Sigmoid colon (tissue), 7 donors: Measurements from ENCODE around the gene ACY1. TPM values are rescaled to one million over a fixed set of nuclear protein-coding genes. Genes with fewer than 3 reads are reported as not detected.
A peak's percentile ranks its signal among the peaks of the same experiment; 100 is the strongest.

Experiments used
- DNase-seq: peaks from one replicate; pipeline ENCODE4 v3.0.0-alpha.2; 2019
- H3K27ac ChIP-seq, 4 donors: fragments of 200-600 bp; sonication (generic); one replicate each; pipeline ENCODE4 v1.5.1; 2016 to 2019; ENCODE audit warnings: mild to moderate bottlenecking in 1 of 4
- H3K27me3 ChIP-seq, 3 donors: fragments of 200-600 bp; sonication (generic); one replicate each; pipeline ENCODE4 v1.5.1; 2019; ENCODE audit warnings: mild to moderate bottlenecking in 1 of 3
- H3K36me3 ChIP-seq, 4 donors: fragments of 200-600 bp; sonication (generic); one replicate each; pipeline ENCODE4 v1.5.1; 2016 to 2019
- H3K4me1 ChIP-seq, 4 donors: fragments of 200-600 bp; sonication (generic); one replicate each; pipeline ENCODE4 v1.5.1; 2017 to 2019
- H3K4me3 ChIP-seq, 4 donors: fragments of 200-600 bp; sonication (generic); one replicate each; pipeline ENCODE4 v1.5.1; 2017 to 2019; ENCODE audit warnings: mild to moderate bottlenecking in 2 of 4, moderate library complexity in 1 of 4
- H3K9me3 ChIP-seq, 4 donors: fragments of 200-600 bp in 3 of 4; sonication (generic) in 3 of 4; one replicate each; pipeline versions ENCODE4 v1.5.1 to v1.6.1; 2013 to 2019
- EP300 ChIP-seq, 4 donors: sonication (generic); formaldehyde crosslinking; IDR thresholded peaks; one replicate each; pipeline ENCODE4 v1.6.1; 2017; ENCODE audit warnings: antibody characterized with exemption in 4 of 4
- POLR2A ChIP-seq, 2 donors: fragments of 450-650 bp; IDR thresholded peaks; one replicate each; pipeline ENCODE4 v1.6.1; 2016; ENCODE audit warnings: antibody characterized with exemption in 2 of 2, mild to moderate bottlenecking in 2 of 2, moderate library complexity in 2 of 2
- POLR2AphosphoS5 ChIP-seq, 4 donors: sonication (generic); formaldehyde crosslinking; IDR thresholded peaks; one replicate each; pipeline ENCODE4 v1.6.1; 2017; ENCODE audit warnings: antibody characterized with exemption in 4 of 4
- WGBS, 2 donors: extraction: QIAGEN DNeasy Blood & Tissue Kit; methylation state at CpG; one replicate each; pipeline ENCODE4 v1.1.7; 2013; 5-methylcytosine and 5-hydroxymethylcytosine counted together
- intact Hi-C: fragments of 100-400 bp; cut with DNase I; formaldehyde crosslinking; loops from one replicate; pipeline ENCODE4 v1.15.1; 2023
- polyA plus RNA-seq, 3 donors: library from polyadenylated mRNA; stranded (reverse); fragments of 200-250 nt; gene quantifications; one replicate each; pipeline ENCODE4 v1.2.3, GENCODE V29; 2013
- total RNA-seq, 4 donors: library from RNA; depleted of rRNA; stranded (reverse); fragments of >200 nt; gene quantifications; one replicate each; pipeline ENCODE4 v1.1.0, GENCODE V29; 2016
- TF ChIP-seq, protein P1 (sequence below), 4 experiments: fragments of 450-650 bp in 3 of 4; fragments of 200-600 bp in 1 of 4; IDR thresholded peaks; one replicate each; pipeline ENCODE4 v1.5.1; 2016 to 2019; ENCODE audit warnings: antibody characterized with exemption in 4 of 4, mild to moderate bottlenecking in 3 of 4, moderate library complexity in 2 of 4
- donor health status: healthy with polysubstance abuse.
- donor health status: Bipolar disorder and iron deficiency.
- donor health status: healthy.

ACY1 gene
- total and polyA plus RNA-seq, 7 donors: 1.4 to 279 (median 25.3) TPM

DNA sequence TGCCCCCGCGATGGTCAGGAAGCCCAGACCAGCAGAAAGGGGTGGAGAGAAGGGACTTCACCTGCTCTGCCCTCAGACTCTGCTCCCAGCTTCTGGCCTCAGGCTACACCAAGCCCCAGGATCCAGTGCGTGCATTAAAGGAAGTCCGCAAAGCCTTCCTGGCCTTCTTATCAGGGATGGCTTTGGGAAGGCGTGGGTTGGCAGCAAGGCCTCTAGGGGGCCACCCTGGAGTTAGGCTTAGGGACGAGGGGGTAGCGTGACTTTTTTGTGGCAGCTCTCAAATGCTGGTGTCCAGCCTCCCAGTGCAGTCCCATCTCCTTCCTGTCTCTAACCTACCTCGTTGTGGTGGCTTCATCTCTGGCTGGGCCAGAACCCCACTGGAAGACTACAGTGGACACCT, 31.3 kb downstream of the ACY1 start:
- DNase-seq: no peak
- intact Hi-C loops: no loop called here
- Histone ChIP-seq H3K36me3 (no peaks in the 10 kb centered on the region), H3K4me1 (peaks cover 0 to 2% (median 0%) of the 10 kb centered on the region in 4 donors), H3K27ac (no peak overlapping the region), H3K9me3 (no peaks in the 10 kb centered on the region), H3K4me3 (no peak overlapping the region), H3K27me3 (no peaks in the 10 kb centered on the region)
- TF ChIP-seq EP300 (IDR thresholded peaks at IDR 0.05): no peak
- TF ChIP-seq, protein P1, sequence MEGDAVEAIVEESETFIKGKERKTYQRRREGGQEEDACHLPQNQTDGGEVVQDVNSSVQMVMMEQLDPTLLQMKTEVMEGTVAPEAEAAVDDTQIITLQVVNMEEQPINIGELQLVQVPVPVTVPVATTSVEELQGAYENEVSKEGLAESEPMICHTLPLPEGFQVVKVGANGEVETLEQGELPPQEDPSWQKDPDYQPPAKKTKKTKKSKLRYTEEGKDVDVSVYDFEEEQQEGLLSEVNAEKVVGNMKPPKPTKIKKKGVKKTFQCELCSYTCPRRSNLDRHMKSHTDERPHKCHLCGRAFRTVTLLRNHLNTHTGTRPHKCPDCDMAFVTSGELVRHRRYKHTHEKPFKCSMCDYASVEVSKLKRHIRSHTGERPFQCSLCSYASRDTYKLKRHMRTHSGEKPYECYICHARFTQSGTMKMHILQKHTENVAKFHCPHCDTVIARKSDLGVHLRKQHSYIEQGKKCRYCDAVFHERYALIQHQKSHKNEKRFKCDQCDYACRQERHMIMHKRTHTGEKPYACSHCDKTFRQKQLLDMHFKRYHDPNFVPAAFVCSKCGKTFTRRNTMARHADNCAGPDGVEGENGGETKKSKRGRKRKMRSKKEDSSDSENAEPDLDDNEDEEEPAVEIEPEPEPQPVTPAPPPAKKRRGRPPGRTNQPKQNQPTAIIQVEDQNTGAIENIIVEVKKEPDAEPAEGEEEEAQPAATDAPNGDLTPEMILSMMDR (IDR thresholded peaks at IDR 0.05): peak in 1 of 4 experiments; percentile 9
- 81 to 83% methylated on average over 8 of the region's 8 CpGs for WGBS, 2 donors

DNA sequence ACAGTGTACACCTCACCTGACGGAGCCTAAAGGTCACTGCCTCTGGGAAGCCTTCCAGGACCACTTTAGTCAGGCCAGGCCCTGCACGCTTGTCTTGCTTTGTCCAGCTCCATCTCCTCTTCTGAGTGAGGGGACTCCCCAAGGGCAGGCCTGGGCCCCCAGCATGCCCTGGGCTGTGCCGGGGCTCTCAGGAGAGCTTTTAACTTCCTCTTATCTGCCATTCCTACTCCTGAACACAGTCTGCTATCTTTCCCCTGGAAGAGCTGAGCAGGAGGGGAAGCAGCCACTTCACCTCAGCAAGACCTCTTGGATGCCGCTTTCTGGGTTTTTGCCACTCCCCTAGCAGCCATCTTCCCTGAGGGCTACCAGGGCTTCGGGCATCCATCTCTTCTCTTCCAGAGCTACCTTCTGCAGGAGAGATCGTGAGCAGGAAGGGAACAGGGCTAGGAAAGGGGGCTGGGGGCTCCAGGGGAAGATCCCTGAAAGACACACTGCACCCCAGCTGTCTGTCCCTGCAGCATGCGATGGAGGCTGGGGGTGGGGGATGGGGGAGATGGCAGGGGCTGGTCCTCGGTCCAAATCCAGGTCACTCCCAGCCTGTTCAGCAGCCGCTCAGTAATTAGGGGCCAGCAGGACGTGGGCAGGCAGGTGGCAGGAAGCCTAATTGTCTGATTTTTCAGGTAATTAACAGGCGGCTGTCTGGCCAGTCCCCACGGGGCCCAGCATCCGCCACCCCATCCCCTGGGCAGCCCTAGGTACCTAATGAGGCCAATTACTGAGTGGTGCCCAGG, 32.3 kb downstream of the ACY1 start:
- H3K4me1 ChIP-seq: peaks cover 0 to 6% (median 0%) of the 10 kb centered on the region in 4 donors
- TF ChIP-seq POLR2AphosphoS5 (IDR thresholded peaks at IDR 0.05) (no peak), EP300 (IDR thresholded peaks at IDR 0.05) (no peak), POLR2A (IDR thresholded peaks at IDR 0.05) (no peak)
- TF ChIP-seq, protein P1 (IDR thresholded peaks at IDR 0.05): no peak
- no peaks in the 10 kb centered on the region for H3K36me3 ChIP-seq
- intact Hi-C loops: no loop called here
- no peak overlapping the region for H3K27ac ChIP-seq
- no peaks in the 10 kb centered on the region for H3K9me3 ChIP-seq
- H3K4me3 ChIP-seq: no peak overlapping the region
- no peaks in the 10 kb centered on the region for H3K27me3 ChIP-seq
- 84 to 86% methylated on average over 13 of the region's 13 CpGs for WGBS, 2 donors
- no peak for DNase-seq

DNA sequence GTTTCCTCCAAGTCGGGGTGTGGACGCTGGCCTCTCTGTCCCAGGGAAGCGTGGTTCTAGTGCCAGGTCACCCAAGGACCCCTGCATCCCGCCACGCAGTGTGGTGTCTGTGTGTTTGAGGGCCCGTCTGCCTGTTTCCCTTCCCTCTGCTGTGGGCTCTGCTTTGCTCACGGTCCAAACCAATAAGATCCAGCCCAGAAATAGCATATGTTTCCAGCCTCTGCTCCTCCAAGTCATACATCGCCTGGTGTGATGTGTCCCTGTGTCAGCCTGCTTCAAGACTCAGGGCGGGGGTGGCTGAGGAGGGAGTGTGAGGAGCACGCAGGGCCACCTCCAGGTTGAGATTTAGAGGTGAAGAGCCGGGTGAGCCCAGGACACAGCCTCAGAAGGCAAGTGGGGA, 34.3 kb downstream of the ACY1 start:
- 86 to 87% methylated on average over 11 of the region's 11 CpGs for WGBS, 2 donors
- TF ChIP-seq POLR2AphosphoS5 (IDR thresholded peaks at IDR 0.05): no peak
- TF ChIP-seq EP300 (IDR thresholded peaks at IDR 0.05): no peak
- no peak for TF ChIP-seq POLR2A (IDR thresholded peaks at IDR 0.05)
- TF ChIP-seq, protein P1 (IDR thresholded peaks at IDR 0.05): no peak

DNA sequence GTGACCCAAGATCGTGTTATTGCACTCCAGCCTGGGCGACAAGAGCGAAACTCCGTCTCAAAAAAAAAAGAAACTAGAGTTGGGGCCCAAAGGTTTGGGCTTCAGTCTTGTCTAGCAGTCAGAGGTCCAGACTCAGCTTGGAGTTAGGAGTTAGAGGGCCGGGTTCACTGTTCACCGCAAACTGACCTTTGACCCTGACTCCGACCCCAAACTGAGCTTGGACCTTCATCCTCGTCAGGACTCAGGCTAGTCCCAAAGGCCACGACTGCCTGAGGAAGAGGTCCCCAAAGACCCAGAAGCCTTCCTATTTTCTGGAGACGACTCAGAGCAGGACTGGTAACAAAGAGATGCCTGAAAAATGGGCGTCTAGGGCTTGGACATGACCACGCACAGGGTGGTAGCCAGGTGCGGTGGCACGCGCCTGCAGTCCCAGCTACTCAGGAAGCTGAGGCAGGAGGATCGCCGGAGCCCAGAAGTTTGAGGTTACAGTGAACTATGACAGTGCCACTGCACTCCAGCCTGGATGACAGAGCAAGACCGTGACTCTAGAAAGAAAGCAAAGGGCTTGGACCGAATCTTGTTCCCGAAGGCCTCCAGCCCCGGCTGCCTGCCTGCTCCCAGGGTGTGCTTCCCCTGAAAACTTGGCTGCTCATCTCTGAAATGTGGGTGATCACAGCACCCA, 35.1 kb downstream of the ACY1 start:
- WGBS, 2 donors: 90 to 91% methylated on average over 21 of the region's 21 CpGs
- intact Hi-C loops: no loop called here
- Histone ChIP-seq H3K27ac (peak overlapping the region in 3 of 4 donors; percentile 3 to 76 (median 17)), H3K36me3 (no peaks in the 10 kb centered on the region), H3K9me3 (no peaks in the 10 kb centered on the region), H3K4me1 (peaks cover 0 to 23% (median 16%) of the 10 kb centered on the region in 4 donors), H3K4me3 (no peak overlapping the region), H3K27me3 (no peaks in the 10 kb centered on the region)
- TF ChIP-seq POLR2AphosphoS5 (IDR thresholded peaks at IDR 0.05) (no peak), EP300 (IDR thresholded peaks at IDR 0.05) (no peak), POLR2A (IDR thresholded peaks at IDR 0.05) (no peak)
- TF ChIP-seq, protein P1 (IDR thresholded peaks at IDR 0.05): no peak
- no peak for DNase-seq

More for the DNA sequence above, 34.3 kb downstream of the ACY1 start:
- Histone ChIP-seq H3K4me1 (peaks cover 0 to 14% (median 8%) of the 10 kb centered on the region in 4 donors), H3K27ac (peak overlapping the region in 1 of 4 donors; percentile 42), H3K36me3 (no peaks in the 10 kb centered on the region), H3K27me3 (no peaks in the 10 kb centered on the region), H3K9me3 (no peaks in the 10 kb centered on the region), H3K4me3 (no peak overlapping the region)
- intact Hi-C loops: no loop called here
- no peak for DNase-seq
